ENCODE results near the gene VPS35.
"Not testable (repeated sequence)": the region's sequence is repeated elsewhere in the genome, so short reads cannot be mapped to it uniquely, and the experiment has no call there.

Gene VPS35

GRCh38 chr16:46713634-46714033, 24.7 kb upstream of the VPS35 start:
- no peak for DNase-seq (ENCODE audit: low read depth in 3 of 3, low spot score in 1 of 3)

GRCh38 chr16:46712911-46713310, 23.9 kb upstream of the VPS35 start:
- no peak for DNase-seq (ENCODE audit: low read depth in 3 of 3, low spot score in 1 of 3)

- no peak for DNase-seq (ENCODE audit: low read depth in 3 of 3, low spot score in 1 of 3)
These were observed 22.4 kb upstream of the VPS35 start for GRCh38 chr16:46711106-46712058.

- no peak for DNase-seq (ENCODE audit: low read depth in 3 of 3, low spot score in 1 of 3)
These were observed 20.6 kb upstream of the VPS35 start for GRCh38 chr16:46709469-46710005.

GRCh38 chr16:46706642-46707041, 17.7 kb upstream of the VPS35 start:
- DNase-seq (ENCODE audit: low read depth in 3 of 3, low spot score in 1 of 3): no peak

- DNase-seq (ENCODE audit: low read depth in 3 of 3, low spot score in 1 of 3): no peak
These were observed 13.1 kb upstream of the VPS35 start for GRCh38 chr16:46702030-46702429.

GRCh38 chr16:46701615-46702014, 12.6 kb upstream of the VPS35 start:
- DNase-seq (ENCODE audit: low read depth in 3 of 3, low spot score in 1 of 3): no peak

- no peak for DNase-seq (ENCODE audit: low read depth in 3 of 3, low spot score in 1 of 3)
These were observed 11.1 kb upstream of the VPS35 start for GRCh38 chr16:46700048-46700447.

GRCh38 chr16:46696957-46697356, 8.0 kb upstream of the VPS35 start:
- no peak for DNase-seq (ENCODE audit: low read depth in 3 of 3, low spot score in 1 of 3)

GRCh38 chr16:46695937-46696336, 7.0 kb upstream of the VPS35 start:
- DNase-seq (ENCODE audit: low read depth in 3 of 3, low spot score in 1 of 3): no peak

GRCh38 chr16:46693598-46693997, 4.6 kb upstream of the VPS35 start:
- DNase-seq (ENCODE audit: low read depth in 3 of 3, low spot score in 1 of 3): no peak

- no peak for DNase-seq (ENCODE audit: low read depth in 3 of 3, low spot score in 1 of 3)
These were observed 2.7 kb upstream of the VPS35 start for GRCh38 chr16:46691726-46692125.

- no peak for DNase-seq (ENCODE audit: low read depth in 3 of 3, low spot score in 1 of 3)
These were observed 1.6 kb upstream of the VPS35 start for GRCh38 chr16:46690281-46691178.

GRCh38 chr16:46689365-46690280, 645 bp upstream of the VPS35 start, which contains the start of gene ORC6:
Gene ORC6 (plus strand): TSS chr16:46689659. CDS start chr16:46689706, 47 bp downstream.
- peak; percentile 91 to 94 (median 91) for DNase-seq (ENCODE audit: low read depth in 3 of 3, low spot score in 1 of 3)

- no peak for DNase-seq (ENCODE audit: low read depth in 3 of 3, low spot score in 1 of 3)
These were observed 801 bp downstream of the VPS35 start for GRCh38 chr16:46688101-46688653.

GRCh38 chr16:46687486-46687885, 1.5 kb downstream of the VPS35 start:
- no peak for DNase-seq (ENCODE audit: low read depth in 3 of 3, low spot score in 1 of 3)

- DNase-seq (ENCODE audit: low read depth in 3 of 3, low spot score in 1 of 3): no peak
These were observed 2.0 kb downstream of the VPS35 start for GRCh38 chr16:46686815-46687473.

- not testable (repeated sequence) for DNase-seq (ENCODE audit: low read depth in 3 of 3, low spot score in 1 of 3)
These were observed 7.1 kb downstream of the VPS35 start for GRCh38 chr16:46681867-46682266.

- not testable (repeated sequence) for DNase-seq (ENCODE audit: low read depth in 3 of 3, low spot score in 1 of 3)
These were observed 11.0 kb downstream of the VPS35 start for GRCh38 chr16:46677943-46678342.

All from stimulated activated CD4-positive, alpha-beta T cell treated with anti-CD3 and anti-CD28 coated beads, TNF-alpha, amount 100 ng/mL, for 1 hour (primary cell).